Dermis blood vessel endothelial cell (primary cell): ENCODE results near the gene CAMTA1. TPM values are rescaled to one million over a fixed set of nuclear protein-coding genes. Genes with fewer than 3 reads are reported as not detected.
"Not testable (repeated sequence)": the region's sequence is repeated elsewhere in the genome, so short reads cannot be mapped to it uniquely, and the experiment has no call there.

Experiments used
- DNase-seq: peaks from one replicate; pipeline ENCODE4 v3.0.0; 2010
- total RNA-seq: library from RNA; depleted of rRNA; stranded (reverse); fragments of >200 nt; gene quantifications from 2 replicates; pipeline ENCODE4 v1.2.3, GENCODE V29; 2014

CAMTA1 gene
- total RNA-seq, 1 donor from 2014 or later = 58.4 TPM

- DNase-seq = no peak
These were observed 614.4 kb downstream of the CAMTA1 start for GRCh38 chr1:7399514-7400125.

GRCh38 chr1:7400566-7400965, 615.3 kb downstream of the CAMTA1 start:
- no peak for DNase-seq

- peak; percentile 92 for DNase-seq
These were observed 616.7 kb downstream of the CAMTA1 start for GRCh38 chr1:7401814-7402547.

GRCh38 chr1:7402548-7402850, 617.2 kb downstream of the CAMTA1 start:
- no peak for DNase-seq

GRCh38 chr1:7403265-7404045, 618.2 kb downstream of the CAMTA1 start:
- no peak for DNase-seq

- DNase-seq = no peak
These were observed 618.9 kb downstream of the CAMTA1 start for GRCh38 chr1:7404046-7404742.

- no peak for DNase-seq
These were observed 620.7 kb downstream of the CAMTA1 start for GRCh38 chr1:7405844-7406500.

GRCh38 chr1:7406641-7407543, 621.6 kb downstream of the CAMTA1 start:
- no peak for DNase-seq

GRCh38 chr1:7407544-7407895, 622.3 kb downstream of the CAMTA1 start:
- DNase-seq = no peak

- no peak for DNase-seq
These were observed 622.9 kb downstream of the CAMTA1 start for GRCh38 chr1:7407980-7408770.

- DNase-seq = no peak
These were observed 623.5 kb downstream of the CAMTA1 start for GRCh38 chr1:7408771-7409150.

- DNase-seq = no peak
These were observed 624.0 kb downstream of the CAMTA1 start for GRCh38 chr1:7409278-7409677.

GRCh38 chr1:7410156-7410555, 624.9 kb downstream of the CAMTA1 start:
- no peak for DNase-seq

GRCh38 chr1:7417618-7418017, 632.4 kb downstream of the CAMTA1 start:
- not testable (repeated sequence) for DNase-seq

- no peak for DNase-seq
These were observed 633.3 kb downstream of the CAMTA1 start for GRCh38 chr1:7418442-7419080.

GRCh38 chr1:7420098-7420445, 634.8 kb downstream of the CAMTA1 start:
- DNase-seq = no peak

- no peak for DNase-seq
These were observed 635.3 kb downstream of the CAMTA1 start for GRCh38 chr1:7420470-7421100.

- DNase-seq = no peak
These were observed 636.3 kb downstream of the CAMTA1 start for GRCh38 chr1:7421471-7422075.

GRCh38 chr1:7422081-7422480, 636.8 kb downstream of the CAMTA1 start:
- no peak for DNase-seq

- DNase-seq = no peak
These were observed 637.3 kb downstream of the CAMTA1 start for GRCh38 chr1:7422561-7422960.
